ENCODE measurements around the gene STK39.

The STK39 gene

DNA sequence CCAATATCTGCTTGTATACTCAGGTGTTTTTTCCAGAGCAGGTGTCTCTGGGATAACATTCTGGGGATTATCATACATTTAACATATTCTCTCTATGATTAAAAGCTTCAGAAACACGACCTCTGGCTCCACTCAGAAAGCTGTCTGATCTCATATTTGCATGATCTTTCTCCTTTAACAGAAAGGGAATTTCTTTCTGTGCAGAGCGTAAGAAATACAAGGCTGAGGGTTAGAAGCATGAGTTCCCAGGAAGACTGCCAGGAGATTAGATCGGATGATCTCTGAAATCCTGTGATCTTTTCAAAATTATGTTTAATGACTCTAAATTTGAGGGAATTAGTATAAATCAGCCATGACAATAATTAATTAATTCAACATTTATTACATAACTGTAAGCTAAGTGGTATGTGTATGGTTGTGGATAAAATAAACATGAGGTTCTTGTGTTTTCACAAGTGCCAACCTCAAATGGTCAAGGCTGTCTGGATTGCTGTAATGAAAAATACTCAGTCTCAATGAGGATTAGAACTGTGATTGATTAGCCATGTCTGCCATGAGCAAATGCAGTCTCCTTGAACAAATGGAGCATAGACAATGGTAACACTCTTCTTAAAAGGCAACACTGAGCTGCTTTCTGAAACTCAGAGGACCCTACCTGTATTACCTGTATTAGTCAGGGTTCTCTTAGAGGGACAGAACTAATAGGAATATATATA, 304.9 kb downstream of the STK39 start:
- in situ Hi-C loops (cut with MboI; ENCODE audit: low pct_unique_long_range_greater_than_20kb, low sequenced_read_pairs, unreplicated experiment): no loop called here
- no peak for TF ChIP-seq CTCF (IDR thresholded peaks at IDR 0.05; ENCODE audit: extremely low read depth, insufficient read depth, missing control alignments)
- DNase-seq (ENCODE audit: low spot score): no peak

GRCh38 chr2:167941604-167942003, 305.8 kb downstream of the STK39 start:
- no peak for DNase-seq (ENCODE audit: low spot score)
- in situ Hi-C loops (cut with MboI; ENCODE audit: low pct_unique_long_range_greater_than_20kb, low sequenced_read_pairs, unreplicated experiment): no loop called here
- TF ChIP-seq CTCF (IDR thresholded peaks at IDR 0.05; ENCODE audit: extremely low read depth, insufficient read depth, missing control alignments): no peak

DNA sequence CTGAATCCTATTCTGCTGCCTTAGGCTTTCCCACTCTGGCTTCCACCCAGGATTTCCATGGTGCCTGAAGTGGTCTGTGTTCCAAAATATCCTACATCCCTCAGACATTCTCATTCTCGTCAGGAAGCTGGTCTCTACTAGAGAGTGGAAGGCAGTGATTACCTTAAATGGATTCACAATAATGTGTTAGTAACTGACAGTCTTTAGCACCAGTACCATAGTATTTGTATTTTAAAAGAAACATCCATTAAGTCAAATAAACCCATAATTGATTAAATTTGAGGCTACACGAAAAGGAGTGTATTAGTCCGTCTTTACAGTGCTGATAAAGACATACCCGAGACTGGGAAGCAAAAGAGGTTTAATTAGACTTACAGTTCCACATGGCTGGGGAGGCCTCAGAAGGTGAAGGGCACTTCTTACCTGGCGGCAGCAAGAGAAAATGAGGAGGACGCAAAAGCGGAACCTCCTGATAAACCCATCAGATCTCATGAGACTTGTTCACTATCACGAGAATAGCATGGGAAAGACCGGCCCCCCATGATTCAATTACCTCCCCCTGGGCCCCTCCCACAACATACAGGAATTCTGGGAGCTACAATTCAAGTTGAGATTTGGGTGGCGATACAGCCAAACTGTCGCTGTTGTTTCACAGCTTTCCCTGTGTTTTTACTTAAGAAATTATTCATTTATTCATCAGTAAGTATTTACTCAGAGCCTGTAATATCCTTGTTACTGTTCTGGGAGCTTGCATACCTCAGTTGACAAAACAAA, 306.5 kb downstream of the STK39 start:
- TF ChIP-seq CTCF (IDR thresholded peaks at IDR 0.05; ENCODE audit: extremely low read depth, insufficient read depth, missing control alignments): no peak
- no peak for DNase-seq (ENCODE audit: low spot score)
- in situ Hi-C loops (cut with MboI; ENCODE audit: low pct_unique_long_range_greater_than_20kb, low sequenced_read_pairs, unreplicated experiment): no loop called here

DNA sequence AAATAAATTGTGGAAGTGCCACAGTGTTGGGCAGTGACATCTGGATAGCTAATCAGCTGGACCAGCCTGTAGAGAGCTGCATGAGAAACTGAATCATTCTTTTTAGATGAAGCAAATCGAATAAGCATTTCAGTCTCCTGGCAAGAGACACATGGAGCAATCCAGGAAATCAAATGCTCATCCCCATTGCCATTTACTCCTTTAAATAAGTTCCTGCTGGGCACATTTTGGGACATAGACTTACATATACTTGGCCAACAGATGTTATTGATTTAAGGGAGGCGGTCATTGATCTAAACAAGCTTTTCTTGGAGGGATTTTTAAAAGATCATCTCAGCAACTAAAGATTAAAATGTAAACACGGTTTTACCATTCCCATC, 307.1 kb downstream of the STK39 start:
- no peak for TF ChIP-seq CTCF (IDR thresholded peaks at IDR 0.05; ENCODE audit: extremely low read depth, insufficient read depth, missing control alignments)
- DNase-seq (ENCODE audit: low spot score): no peak
- in situ Hi-C loops (cut with MboI; ENCODE audit: low pct_unique_long_range_greater_than_20kb, low sequenced_read_pairs, unreplicated experiment): no loop called here

- DNase-seq (ENCODE audit: low spot score): no peak
- in situ Hi-C loops (cut with MboI; ENCODE audit: low pct_unique_long_range_greater_than_20kb, low sequenced_read_pairs, unreplicated experiment): no loop called here
- no peak for TF ChIP-seq CTCF (IDR thresholded peaks at IDR 0.05; ENCODE audit: extremely low read depth, insufficient read depth, missing control alignments)
These were observed 307.7 kb downstream of the STK39 start for GRCh38 chr2:167939514-167940345.

DNA sequence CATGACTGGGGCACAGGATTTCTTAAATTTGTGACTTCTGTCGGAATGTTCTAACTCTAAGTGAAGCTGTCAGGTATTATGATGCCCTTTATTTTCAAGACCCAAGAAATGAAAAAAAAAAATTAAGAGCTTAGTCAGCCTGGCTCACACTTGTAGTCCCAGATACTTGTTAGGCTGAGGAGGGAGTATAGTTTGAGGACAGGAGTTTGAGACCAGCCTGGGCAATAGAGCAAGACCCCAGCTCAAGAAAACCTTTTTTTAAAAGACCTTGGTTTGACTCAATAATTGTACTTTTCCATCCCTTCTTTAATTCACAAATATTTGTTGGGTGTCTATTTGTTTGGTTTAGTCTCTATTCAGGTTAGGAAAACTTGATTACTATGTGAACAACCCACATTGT, 310.0 kb downstream of the STK39 start:
- in situ Hi-C loops (cut with MboI; ENCODE audit: low pct_unique_long_range_greater_than_20kb, low sequenced_read_pairs, unreplicated experiment): no loop called here
- DNase-seq (ENCODE audit: low spot score): no peak
- TF ChIP-seq CTCF (IDR thresholded peaks at IDR 0.05; ENCODE audit: extremely low read depth, insufficient read depth, missing control alignments): no peak
